A673 (cell line): ENCODE data around the gene GABRB1.

Source experiments
- EZH2 ChIP-seq: fragments of 200-600 bp; sonication (generic); IDR thresholded peaks from 2 replicates; pipeline ENCODE4 v1.6.1; 2017; ENCODE audit warnings: borderline replicate concordance, low read depth, mild to moderate bottlenecking, mixed read lengths, antibody characterized with exemption, low read length; ENCODE audit not compliant: poor library complexity, severe bottlenecking
- TF ChIP-seq, protein P1 (sequence below): fragments of 300-800, 200-600 bp; sonication (generic); conservative IDR thresholded peaks from 2 replicates; pipeline ENCODE4 v1.5.1; 2017; ENCODE audit warnings: low read depth, mild to moderate bottlenecking, antibody characterized with exemption, low read length, moderate library complexity, mixed read lengths

- TF ChIP-seq, protein P1, sequence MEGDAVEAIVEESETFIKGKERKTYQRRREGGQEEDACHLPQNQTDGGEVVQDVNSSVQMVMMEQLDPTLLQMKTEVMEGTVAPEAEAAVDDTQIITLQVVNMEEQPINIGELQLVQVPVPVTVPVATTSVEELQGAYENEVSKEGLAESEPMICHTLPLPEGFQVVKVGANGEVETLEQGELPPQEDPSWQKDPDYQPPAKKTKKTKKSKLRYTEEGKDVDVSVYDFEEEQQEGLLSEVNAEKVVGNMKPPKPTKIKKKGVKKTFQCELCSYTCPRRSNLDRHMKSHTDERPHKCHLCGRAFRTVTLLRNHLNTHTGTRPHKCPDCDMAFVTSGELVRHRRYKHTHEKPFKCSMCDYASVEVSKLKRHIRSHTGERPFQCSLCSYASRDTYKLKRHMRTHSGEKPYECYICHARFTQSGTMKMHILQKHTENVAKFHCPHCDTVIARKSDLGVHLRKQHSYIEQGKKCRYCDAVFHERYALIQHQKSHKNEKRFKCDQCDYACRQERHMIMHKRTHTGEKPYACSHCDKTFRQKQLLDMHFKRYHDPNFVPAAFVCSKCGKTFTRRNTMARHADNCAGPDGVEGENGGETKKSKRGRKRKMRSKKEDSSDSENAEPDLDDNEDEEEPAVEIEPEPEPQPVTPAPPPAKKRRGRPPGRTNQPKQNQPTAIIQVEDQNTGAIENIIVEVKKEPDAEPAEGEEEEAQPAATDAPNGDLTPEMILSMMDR: no peak
- no peak for TF ChIP-seq EZH2
These were observed 359.9 kb downstream of the GABRB1 start for GRCh38 chr4:47391256-47391655.
